HUDEP-2 (cell line): Measurements from ENCODE around the gene UBAC1.
"Not testable (repeated sequence)": the region's sequence is repeated elsewhere in the genome, so short reads cannot be mapped to it uniquely, and the experiment has no call there.

Source experiments
- DNase-seq, 76 experiments: peaks; one replicate each; lab custom pipeline; 2025; ENCODE audit not compliant: unreplicated experiment in 76 of 76; lab: John Stamatoyannopoulos, UW

Gene UBAC1

DNA sequence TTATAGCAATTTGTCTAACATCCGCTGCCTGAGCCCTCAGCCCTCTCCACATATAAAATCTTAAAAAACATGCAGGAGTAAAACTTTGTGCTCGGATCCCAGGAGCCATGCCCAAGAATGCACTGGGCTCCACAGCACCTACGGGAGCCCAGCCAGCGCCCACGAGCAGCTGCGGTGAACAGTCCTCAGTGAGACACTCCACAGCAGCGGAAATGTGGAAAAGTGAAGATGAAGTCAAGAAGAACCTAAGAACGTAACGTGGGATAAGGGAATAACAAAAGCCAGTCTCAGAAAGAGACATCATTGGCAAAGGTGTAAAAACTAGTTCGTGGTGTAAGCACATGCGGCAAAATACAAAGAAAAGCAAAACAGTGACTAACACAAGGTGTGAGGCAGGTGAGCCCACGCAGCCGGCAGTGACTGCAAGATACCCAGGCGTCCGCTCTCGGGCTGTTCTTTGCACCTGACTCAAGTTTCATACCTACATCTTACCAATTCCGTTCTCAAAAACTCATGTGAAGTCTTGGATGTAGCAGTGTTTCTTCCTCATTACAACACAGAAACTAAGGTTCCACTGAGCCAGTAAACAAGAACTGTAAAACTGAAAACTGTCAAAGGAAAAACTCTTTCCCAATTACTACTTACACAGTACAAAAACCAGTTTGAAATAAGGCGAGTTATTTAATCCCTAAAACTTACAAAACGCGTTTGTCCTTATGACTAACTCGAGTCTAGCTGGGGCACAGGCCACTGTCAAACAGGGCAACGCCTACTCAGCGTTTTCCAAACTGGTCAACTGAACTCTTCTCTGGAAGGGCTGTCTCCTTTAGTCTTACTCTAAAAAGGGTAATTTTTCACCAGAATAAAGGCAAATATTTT lies 55.6 kb downstream of the UBAC1 start:
- DNase-seq: peak in 8 of 76 experiments; percentile 11 to 34 (median 22)

DNA sequence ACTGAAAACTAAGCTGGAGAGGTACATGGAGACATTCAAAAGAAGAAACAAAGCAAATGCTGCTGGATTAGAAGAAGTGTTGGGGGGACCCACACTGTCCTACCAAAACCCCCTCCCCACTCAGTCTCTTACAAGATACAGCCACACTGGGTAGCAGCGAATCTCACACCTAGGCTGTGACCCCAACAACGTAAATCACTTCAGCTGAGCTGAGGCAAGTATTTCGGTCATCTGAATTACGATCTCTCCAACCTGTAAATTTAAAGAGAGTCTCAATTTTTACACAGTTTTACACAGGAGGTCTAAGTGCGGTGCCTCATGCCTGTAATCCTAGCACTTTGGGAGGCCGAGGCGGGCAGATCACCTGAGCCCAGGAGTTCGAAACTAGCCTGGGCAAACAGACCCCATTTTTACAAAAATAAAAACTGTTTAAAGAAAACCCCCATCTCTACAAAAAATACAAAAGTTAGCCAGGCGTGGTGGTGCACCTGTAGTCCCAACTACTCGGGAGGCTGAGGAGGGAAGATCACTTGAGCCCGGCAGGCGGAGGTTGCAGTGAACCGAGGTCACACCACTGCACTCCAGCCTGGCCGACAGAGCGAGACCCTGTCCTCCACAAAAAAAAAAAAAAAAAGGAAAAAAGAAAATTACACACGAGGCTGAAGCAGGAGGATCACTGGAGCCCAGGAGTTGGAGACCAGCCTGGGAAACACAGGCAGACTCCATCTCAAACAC lies 57.2 kb downstream of the UBAC1 start:
- DNase-seq: no peak

DNA sequence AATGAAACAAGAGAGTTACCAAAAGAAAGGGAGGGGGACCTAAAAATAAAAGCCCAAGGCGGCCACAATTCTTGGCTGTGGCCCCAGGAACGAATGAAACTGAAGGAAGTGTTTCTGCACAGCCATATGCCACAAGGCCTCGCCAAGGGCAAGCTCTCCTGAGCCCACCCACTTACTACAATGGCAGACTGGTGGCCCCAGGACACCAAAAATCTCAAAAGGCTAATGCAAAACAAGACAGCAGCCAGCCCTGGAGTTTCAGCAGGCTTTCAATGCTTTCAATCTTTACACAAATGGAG lies 57.9 kb downstream of the UBAC1 start:
- DNase-seq: no peak

DNA sequence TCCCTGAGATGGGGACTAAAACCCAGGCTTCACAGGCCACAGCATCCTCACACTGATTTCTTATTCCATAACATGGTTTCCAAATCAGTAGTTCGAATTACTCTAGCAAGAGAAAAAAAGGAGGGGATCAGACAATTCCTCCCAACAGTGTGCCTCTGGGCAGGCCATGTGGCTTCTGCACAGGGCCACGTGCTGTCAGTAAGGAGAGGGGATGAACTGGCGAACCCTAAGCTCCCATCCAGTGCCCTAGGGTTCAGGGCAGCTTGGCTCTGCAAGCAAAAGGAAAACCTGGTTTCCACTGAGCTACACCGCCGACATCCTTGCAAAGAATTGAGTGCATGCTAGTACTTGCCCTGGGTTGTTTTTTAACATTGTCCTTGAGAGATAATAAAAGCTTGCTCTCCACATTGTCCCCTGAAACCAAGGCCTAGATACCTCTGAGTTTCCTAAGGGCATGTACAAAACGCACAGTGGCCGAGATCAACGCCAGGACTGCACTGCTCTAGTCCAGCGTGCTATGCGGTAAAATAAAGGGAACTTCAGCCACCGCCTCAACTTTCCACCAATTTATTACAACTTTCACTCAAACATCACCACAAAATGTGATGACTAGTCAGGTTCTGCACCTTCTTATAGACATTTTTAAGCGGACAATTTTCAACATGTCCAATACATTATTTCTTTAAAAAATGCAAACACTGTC lies 58.4 kb downstream of the UBAC1 start:
- DNase-seq: no peak

DNA sequence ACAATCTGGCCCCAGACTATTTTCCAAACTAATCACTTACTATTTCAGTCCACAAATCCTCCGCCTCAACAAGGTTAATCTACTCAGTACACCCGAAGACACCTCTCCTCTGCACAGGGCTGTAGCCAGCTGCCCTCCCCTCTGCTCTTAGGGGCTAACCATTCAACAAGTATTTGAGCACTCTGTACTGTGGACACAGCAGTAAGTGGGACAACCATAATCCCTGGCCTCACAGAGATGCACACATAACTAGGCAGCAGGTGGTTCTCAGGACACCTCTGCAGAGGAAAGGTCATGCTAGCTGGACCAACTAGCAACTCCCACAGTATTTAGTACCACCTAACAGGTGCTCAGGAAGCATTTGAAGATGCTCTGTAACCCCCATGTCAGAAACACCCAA lies 59.3 kb downstream of the UBAC1 start:
- no peak for DNase-seq

DNA sequence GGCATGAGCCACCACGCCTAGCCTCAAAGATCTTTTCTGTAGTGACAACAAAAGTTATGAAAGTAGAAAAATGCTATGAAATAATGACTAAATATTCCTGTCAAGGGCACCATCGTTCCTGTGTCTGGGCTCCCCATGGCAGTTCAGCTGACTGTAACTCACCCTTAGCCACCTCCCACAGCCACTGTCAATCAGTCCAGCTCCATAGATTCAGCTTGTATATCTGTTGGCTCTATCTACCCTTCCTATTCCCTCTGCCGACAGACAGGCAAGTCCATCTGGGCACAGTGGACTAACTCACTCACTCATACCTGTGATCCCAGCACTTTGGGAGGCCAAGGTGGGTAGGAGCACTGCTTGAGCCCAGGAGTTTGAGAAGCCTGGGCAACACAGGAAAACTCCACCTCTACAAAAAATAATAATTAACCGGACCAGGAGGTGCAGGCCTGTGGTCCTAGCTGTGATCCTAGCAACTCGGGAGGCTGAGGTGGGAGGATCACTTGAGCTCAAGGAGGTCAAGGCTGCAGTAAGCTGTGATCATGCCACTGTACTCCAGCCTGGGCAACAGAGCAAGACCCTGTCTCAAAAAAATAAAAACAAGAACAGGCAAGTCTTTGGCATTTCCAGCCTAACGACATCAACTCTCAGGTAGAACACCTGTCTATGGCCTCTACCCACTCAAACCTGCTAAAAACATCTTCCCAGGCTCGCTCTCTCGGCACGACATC lies 60.0 kb downstream of the UBAC1 start:
- DNase-seq: no peak

DNA sequence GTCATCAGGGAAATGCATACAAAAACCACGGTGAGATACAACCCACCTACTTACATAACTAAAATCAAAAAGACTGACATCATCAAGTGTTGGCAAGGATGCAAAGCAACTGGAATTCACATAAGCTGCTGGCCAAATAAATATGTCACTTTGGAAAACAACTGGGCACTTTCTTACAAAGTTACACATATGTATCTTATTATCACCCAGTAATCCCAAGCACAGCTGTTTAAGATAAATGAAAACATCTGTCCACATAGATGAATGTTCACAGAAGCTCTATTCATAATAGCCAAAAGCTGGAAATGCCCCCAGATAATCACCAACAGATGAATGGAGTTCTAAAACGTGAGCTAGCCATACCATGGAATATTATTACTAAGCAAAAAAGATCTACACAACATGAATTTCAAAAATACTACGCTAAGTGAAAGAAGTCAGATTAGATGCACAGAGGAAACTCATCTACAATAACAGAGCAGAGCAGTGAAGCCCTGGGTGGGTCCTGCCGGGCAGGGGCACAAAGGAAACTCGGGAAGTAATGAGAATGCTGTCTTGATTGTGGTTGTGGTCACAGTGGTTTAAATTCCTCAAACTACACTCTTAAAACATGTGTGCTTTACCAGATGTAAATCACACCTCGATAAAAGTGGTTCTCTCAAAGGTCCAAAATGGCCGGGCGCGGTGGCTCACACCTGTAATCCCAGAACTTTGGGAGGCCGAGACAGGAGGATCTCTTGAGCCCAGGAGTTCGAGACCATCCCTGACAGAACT lies 62.4 kb downstream of the UBAC1 start:
- DNase-seq: no peak

DNA sequence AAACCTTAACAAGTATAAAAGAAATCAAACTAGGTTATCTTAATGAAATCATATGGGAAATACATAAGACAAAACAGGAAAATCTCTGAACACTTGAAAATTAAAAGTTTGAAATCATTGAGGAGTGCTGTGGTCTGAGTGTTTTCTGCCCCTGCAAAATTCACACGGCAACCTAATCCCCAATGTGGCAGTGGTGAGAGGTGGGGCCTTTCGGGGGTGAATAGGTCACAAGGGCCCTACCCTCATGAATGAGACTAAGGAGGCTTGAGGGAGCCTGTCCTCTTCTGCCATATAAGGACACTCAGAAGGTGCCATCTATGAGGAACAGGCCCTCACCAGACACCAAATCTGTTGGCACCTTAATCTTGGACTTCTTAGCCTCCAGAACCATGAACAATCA lies 64.5 kb downstream of the UBAC1 start:
- no peak for DNase-seq

DNA sequence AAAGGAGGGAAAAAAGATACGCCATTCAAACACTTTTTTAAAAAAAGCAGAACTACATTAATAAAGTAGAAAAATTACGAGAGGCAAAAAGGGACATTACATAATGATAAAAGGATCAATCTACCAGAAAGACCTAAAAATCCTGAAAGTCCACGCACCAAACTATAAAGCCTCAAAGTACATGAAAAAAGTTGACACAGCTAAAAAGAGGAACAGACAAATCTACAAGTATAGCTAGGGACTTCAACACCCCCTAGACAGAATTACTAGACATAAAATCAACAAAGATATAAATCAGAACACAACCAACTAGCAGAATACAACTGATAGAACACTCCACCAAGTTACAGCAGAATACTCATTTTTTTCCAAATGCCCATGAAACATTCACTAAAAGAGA lies 65.0 kb downstream of the UBAC1 start:
- no peak for DNase-seq

DNA sequence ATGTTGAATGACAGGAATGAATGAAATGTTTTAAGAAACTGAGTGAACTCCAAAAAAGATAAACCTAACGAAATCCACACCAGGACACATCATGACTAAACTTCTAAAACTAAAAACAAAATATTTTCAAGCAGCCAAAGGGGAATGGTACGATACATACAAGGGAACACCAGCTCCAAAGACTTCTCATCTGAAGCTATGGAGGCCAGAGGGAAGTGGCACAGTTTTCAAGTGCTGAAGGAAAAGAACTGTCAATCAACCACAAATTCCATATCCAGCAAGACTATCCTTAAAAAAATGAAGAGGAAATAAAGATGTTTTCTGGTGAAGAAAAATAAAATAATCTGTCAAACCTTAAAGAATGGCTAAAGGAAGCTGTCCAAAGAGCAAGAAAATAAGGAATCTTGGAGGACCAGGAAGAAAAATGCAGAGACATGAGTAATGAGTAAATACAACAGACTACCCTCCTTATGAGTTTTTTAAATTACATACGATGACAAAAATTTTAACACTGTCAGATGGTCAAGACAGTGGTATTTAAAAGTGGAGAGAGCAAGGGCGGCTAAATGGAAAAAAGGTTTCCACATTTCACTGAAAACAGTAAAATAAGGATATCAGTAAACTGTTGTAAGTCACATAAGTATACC lies 65.8 kb downstream of the UBAC1 start:
- DNase-seq: no peak

DNA sequence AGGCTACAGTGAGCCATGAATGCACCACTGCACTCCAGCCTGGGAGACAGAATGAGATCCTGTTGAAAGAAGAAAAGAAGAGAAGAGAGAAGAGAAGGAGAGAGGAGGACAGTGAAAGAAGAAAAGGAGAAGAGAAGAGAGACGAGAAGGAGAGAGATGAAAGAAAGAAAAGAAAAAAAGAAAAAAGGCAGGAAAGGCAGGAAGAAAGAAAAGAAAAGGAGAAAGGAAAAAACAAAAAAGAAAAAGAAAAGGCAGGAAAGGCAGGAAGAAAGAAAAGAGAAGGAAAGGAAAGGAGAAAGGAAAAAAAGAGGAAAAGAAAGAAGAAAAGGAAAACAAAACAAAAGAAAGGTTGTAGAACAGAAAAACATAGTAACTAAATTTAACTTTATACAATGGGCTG lies 68.1 kb downstream of the UBAC1 start:
- DNase-seq: no peak

DNA sequence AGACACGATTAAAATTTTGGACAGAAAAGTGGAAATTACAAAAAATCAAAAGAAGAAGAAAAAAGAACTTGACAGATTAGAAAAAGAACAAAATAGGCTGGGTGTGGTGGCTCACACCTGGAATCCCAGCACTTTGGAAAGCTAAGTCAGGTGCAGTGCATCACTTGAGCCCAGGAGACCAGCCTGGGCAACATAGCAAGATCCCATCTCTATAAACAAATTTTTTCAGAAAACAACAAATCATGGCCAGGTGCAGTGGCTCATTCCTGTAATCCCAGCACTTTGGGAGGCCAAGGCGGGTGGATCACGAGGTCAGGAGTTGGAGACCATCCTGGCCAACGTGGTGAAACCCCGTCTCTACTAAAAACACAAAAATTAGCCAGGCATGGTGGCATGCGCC lies 68.8 kb downstream of the UBAC1 start:
- DNase-seq: not testable (repeated sequence)

DNA sequence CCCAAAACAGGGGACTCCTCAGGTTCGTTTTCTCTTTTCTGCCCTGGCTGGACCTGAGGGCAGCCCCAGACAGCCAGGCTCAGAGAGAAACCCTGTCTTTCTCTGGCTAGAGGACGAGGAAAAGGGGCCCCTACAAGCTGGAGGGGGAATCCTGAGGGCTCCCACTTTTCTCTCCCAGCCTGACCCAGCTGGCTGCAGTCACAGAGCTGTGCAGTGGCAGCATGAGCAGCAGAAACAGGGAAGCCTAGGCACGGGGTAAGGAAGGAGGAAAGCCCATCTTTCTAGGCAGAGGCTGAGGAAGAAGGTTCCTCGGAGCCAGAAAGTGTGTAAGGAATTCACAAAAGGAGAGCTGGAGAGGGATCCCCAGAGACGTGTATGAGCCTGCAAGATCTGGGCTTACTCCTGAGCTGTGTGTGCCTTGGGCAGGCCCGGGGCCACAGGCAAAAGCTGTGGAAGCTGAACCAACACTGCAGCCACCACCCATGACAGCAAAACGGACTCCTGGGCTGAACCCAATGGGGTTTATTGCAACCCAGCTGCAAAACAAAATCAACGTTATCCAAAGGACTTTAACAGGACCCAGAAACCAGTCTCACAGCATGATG lies 70.0 kb downstream of the UBAC1 start:
- no peak for DNase-seq

DNA sequence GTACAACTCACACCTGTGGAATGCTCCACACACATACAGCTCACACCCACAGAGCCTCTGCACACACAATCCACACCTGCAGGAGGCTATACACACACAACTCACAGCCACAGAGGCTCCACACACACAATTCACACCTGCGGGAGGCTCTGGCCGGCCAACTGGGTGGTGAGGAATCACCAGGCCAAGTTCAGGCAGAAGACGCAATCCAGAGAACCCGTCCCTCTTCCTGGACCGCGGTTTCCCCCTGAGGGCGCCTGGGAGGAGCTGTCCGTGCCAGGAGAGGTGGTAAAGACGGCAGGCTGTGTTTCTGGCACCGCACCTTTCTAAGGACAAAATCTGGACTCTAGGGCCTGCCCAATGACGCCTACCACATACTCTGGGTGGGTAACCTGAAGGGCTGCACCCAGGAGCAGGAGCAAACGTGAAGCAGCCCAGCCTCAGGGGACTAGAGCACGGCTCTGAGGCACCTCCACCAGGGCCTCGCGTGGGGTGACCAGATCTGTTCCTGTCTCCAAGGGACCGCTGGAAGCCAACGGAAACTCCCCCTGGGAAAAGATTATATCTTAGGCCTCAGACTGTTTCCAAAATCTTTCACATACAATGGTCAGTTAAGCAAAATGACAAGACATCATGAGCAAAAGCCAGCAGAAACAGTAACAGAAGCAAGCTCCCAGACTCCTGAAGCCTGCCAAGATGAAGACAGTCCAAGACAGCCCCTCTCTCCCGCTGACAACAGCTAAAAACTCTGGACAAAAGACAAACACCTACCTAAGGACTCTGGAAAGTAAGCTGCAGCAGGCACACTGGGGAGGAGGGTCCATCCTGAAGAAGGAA lies 70.8 kb downstream of the UBAC1 start:
- DNase-seq: no peak

DNA sequence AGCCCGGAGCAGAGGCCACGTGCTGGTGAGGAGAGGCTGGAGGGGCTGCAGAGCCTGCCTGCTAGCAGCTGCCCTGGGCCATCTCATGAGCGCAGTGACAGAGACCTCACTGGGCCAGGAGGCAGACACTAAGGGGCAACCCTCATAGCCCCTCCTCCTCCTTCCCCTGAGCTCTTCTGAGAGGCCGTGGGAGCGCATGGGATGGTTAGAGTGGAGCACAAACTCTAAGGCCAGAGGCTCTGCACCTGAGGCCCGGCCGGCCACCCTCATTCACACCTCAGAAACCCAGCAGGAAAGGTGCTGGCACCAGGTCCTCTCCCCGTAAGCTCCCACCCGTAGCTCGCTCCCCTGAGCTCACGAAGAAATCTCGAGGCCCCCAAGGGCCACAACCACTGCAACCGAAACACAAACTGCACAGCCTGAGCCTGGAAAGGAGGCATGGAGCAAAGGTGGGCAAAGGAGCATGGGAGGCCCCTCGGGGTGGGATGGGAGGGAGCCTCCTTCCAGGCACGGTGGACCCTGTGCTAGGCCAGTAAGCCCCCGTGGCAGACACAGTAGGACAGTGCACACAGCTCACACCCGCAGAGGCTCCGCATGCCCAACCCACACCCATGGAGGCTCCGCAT lies 71.5 kb downstream of the UBAC1 start:
- no peak for DNase-seq

DNA sequence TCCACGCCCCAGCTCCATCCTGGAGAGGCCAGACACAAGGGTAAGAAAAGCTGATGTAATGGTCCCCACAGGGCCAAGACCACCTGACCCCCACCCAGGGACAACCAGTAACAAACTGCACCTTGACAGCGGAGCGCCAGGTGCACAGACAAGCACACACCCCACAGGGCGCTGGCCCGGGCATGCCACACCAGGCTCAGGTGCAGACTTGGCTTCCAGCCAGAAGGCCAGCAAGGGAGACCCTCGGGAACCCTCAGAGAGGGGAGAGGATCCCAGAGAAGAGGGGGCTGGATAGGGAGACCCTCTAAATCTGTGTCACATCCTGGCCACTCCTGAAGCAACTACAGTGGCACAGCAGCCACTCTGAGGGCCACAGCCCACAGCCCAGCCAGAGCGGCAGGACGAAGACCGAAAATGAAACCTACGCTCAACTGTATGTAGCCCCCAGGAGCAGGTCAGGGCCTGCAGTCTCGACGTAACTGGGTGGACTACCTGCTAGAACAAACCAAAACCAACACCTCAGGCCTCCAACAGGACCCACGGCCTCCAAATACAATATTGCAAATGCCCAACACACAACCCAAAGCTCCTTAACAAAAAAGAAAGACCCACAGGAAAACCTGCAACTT lies 72.3 kb downstream of the UBAC1 start:
- no peak for DNase-seq

DNA sequence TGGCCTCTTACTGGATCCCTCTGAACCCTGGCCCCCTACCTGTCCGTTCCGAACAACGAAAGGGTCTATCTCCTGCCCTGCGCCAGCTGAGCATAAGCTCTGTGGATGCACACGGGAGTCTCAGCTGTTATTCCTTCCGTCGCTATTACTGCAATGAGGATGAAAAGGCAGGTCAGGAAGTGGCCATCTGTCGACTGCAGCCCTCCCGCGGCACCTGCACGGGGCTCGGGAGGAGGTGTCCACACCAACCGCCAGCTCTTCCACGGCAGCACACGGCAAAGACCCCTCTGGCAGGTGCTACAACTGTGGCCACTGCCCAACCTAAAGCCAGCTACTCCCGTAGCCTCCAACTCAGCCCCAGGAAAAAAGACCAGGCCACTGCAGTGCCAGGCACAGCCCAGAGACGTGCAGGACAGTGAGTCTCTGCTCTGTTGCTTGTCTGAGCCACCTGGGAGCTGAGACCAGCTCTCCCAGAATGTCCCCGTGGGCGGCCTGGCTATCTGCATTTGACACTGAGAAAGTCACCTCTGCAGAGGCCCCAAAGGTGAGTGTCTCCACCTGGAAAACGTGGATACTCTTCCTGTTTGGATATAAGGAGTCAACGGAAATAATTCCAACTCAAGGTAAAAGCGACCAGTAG lies 72.9 kb downstream of the UBAC1 start:
- no peak for DNase-seq
